Measurements from ENCODE around the gene HINT1. TPM values are rescaled to one million over a fixed set of nuclear protein-coding genes. Genes with fewer than 3 reads are reported as not detected.
"Not testable (repeated sequence)": the region's sequence is repeated elsewhere in the genome, so short reads cannot be mapped to it uniquely, and the experiment has no call there.

The HINT1 gene
- total and polyA plus RNA-seq, 12 donors, result 94.2 to 269 (median 184) TPM

GRCh38 chr5:131139321-131139720 lies 25.7 kb downstream of the HINT1 start:
- H3K27me3 ChIP-seq, result peaks cover 4% of the 10 kb centered on the region
- H3K4me1 ChIP-seq (replicated peaks in 1 of 2), result no peaks in the 10 kb centered on the region
- H3K36me3 ChIP-seq (replicated peaks in 1 of 2), result no peaks in the 10 kb centered on the region
- no peak overlapping the region for H3K4me3 ChIP-seq
- TF ChIP-seq POLR2A (IDR thresholded peaks at IDR 0.05) (no peak), CTCF (IDR thresholded peaks at IDR 0.05) (no peak)
- 87 to 98% (median 93%) methylated on average over 2 of the region's 2 CpGs for WGBS, 4 donors
- H3K9me3 ChIP-seq (replicated peaks in 1 of 3), result no peaks in the 10 kb centered on the region
- no peak for DNase-seq
- intact Hi-C loops (cut with DNase I), result no loop called here
- H3K27ac ChIP-seq, result no peak overlapping the region

GRCh38 chr5:131138406-131138805 lies 26.6 kb downstream of the HINT1 start:
- H3K27me3 ChIP-seq; H3K9me3 ChIP-seq (replicated peaks in 1 of 3); intact Hi-C loops (cut with DNase I); H3K27ac ChIP-seq; H3K4me3 ChIP-seq; DNase-seq; H3K36me3 ChIP-seq (replicated peaks in 1 of 2); H3K4me1 ChIP-seq (replicated peaks in 1 of 2): not testable (repeated sequence)
- WGBS, 4 donors, result 67 to 94% (median 82%) methylated on average over 3 to 5 of the region's 5 CpGs

- H3K36me3 ChIP-seq (replicated peaks in 1 of 2); H3K4me3 ChIP-seq; H3K27ac ChIP-seq; H3K9me3 ChIP-seq (replicated peaks in 1 of 3); DNase-seq; H3K4me1 ChIP-seq (replicated peaks in 1 of 2); intact Hi-C loops (cut with DNase I); H3K27me3 ChIP-seq: not testable (repeated sequence)
- WGBS, 4 donors, result 88 to 96% (median 92%) methylated on average over 1 to 2 of the region's 2 CpGs
Measured at GRCh38 chr5:131133091-131133490, 32.0 kb downstream of the HINT1 start.

GRCh38 chr5:131129306-131129705 lies 35.8 kb downstream of the HINT1 start:
- Histone ChIP-seq H3K4me3 (no peak overlapping the region), H3K36me3 (replicated peaks in 1 of 2) (no peaks in the 10 kb centered on the region), H3K27ac (no peak overlapping the region), H3K4me1 (replicated peaks in 1 of 2) (no peaks in the 10 kb centered on the region), H3K27me3 (no peaks in the 10 kb centered on the region), H3K9me3 (replicated peaks in 1 of 3) (no peaks in the 10 kb centered on the region)
- DNase-seq, result no peak
- WGBS, 4 donors, result 78 to 87% (median 83%) methylated on average over 4 of the region's 4 CpGs
- no peak for TF ChIP-seq POLR2A (IDR thresholded peaks at IDR 0.05)
- TF ChIP-seq CTCF (IDR thresholded peaks at IDR 0.05), result no peak
- intact Hi-C loops (cut with DNase I), result no loop called here

GRCh38 chr5:131127244-131127643 lies 37.8 kb downstream of the HINT1 start:
- DNase-seq; H3K4me1 ChIP-seq (replicated peaks in 1 of 2); H3K36me3 ChIP-seq (replicated peaks in 1 of 2); H3K27me3 ChIP-seq; H3K4me3 ChIP-seq; H3K27ac ChIP-seq; intact Hi-C loops (cut with DNase I); H3K9me3 ChIP-seq (replicated peaks in 1 of 3): not testable (repeated sequence)
- 74 to 94% (median 94%) methylated on average over 2 of the region's 2 CpGs for WGBS, 4 donors

- Histone ChIP-seq H3K36me3 (replicated peaks in 1 of 2) (no peaks in the 10 kb centered on the region), H3K27ac (no peak overlapping the region), H3K27me3 (no peaks in the 10 kb centered on the region), H3K9me3 (replicated peaks in 1 of 3) (no peaks in the 10 kb centered on the region), H3K4me3 (no peak overlapping the region), H3K4me1 (replicated peaks in 1 of 2) (no peaks in the 10 kb centered on the region)
- intact Hi-C loops (cut with DNase I), result no loop called here
- DNase-seq, result no peak
- 67 to 76% (median 72%) methylated on average over 2 of the region's 2 CpGs for WGBS, 4 donors
- TF ChIP-seq CTCF (IDR thresholded peaks at IDR 0.05) (no peak), POLR2A (IDR thresholded peaks at IDR 0.05) (no peak)
Measured at GRCh38 chr5:131114754-131115153, 50.3 kb downstream of the HINT1 start.
